PFSK-1 (cell line): ENCODE measurements around the gene HACD4.

Source experiments
- FOXP2 ChIP-seq: optimal IDR thresholded peaks from 2 replicates; pipeline ENCODE3; 2011; ENCODE audit warnings: borderline replicate concordance, control low read depth, inconsistent platforms; ENCODE audit not compliant: insufficient read depth; ENCODE audit errors: extremely low read length, extremely low read depth
- POLR2AphosphoS5 ChIP-seq: IDR thresholded peaks from 2 replicates; pipeline ENCODE4 v1.6.1; 2012; ENCODE audit warnings: low read depth, mild to moderate bottlenecking, control low read depth, low read length, moderate library complexity
- SIN3A ChIP-seq: IDR thresholded peaks from 2 replicates; pipeline ENCODE4 v1.6.1; 2012; ENCODE audit warnings: mild to moderate bottlenecking, low read length, moderate library complexity, borderline replicate concordance; ENCODE audit not compliant: insufficient read depth
- TAF1 ChIP-seq: IDR thresholded peaks from 2 replicates; pipeline ENCODE4 v1.6.1; 2012; ENCODE audit warnings: low read length, control low read depth, borderline replicate concordance; ENCODE audit not compliant: insufficient read depth
- TF ChIP-seq, protein P1 (sequence below), 2 experiments: IDR thresholded peaks; 2 replicates each; pipeline versions ENCODE4 v1.6.1 to v1.8.0; 2011 to 2012; ENCODE audit warnings: low read depth in 2 of 2, low read length in 2 of 2, control low read depth in 1 of 2, inconsistent platforms in 1 of 2, mild to moderate bottlenecking in 1 of 2, moderate library complexity in 1 of 2; ENCODE audit not compliant: insufficient read depth in 1 of 2

DNA sequence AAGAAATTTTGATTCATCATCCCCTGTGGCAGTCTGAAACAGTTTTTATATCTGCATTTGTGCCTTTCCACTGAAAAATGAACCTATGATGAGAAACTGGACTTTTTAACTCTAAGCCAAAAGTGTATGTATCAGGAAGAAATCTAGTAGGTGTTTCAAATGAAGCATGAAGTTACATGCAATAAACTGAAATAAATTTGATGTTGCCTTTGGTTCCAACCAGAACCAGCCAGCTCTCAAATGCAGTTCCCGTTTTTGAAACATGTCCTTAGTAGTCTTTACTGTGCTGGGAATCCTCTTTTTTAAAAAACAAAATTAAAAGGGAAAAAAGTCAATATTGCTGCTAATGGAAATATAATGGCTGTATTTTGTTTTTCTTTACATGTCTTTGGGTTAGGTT lies 43.9 kb downstream of the HACD4 start:
- TF ChIP-seq TAF1 = no peak
- TF ChIP-seq, protein P1, sequence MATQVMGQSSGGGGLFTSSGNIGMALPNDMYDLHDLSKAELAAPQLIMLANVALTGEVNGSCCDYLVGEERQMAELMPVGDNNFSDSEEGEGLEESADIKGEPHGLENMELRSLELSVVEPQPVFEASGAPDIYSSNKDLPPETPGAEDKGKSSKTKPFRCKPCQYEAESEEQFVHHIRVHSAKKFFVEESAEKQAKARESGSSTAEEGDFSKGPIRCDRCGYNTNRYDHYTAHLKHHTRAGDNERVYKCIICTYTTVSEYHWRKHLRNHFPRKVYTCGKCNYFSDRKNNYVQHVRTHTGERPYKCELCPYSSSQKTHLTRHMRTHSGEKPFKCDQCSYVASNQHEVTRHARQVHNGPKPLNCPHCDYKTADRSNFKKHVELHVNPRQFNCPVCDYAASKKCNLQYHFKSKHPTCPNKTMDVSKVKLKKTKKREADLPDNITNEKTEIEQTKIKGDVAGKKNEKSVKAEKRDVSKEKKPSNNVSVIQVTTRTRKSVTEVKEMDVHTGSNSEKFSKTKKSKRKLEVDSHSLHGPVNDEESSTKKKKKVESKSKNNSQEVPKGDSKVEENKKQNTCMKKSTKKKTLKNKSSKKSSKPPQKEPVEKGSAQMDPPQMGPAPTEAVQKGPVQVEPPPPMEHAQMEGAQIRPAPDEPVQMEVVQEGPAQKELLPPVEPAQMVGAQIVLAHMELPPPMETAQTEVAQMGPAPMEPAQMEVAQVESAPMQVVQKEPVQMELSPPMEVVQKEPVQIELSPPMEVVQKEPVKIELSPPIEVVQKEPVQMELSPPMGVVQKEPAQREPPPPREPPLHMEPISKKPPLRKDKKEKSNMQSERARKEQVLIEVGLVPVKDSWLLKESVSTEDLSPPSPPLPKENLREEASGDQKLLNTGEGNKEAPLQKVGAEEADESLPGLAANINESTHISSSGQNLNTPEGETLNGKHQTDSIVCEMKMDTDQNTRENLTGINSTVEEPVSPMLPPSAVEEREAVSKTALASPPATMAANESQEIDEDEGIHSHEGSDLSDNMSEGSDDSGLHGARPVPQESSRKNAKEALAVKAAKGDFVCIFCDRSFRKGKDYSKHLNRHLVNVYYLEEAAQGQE (IDR thresholded peaks at IDR 0.05; ENCODE audit: insufficient read depth in 1 of 2, low read depth in 2 of 2, low read length in 2 of 2) = no peak
- no peak for TF ChIP-seq POLR2AphosphoS5
- no peak for TF ChIP-seq FOXP2
- no peak for TF ChIP-seq SIN3A
